ENCODE results near the gene WDR27.
A peak's percentile ranks its signal among the peaks of the same experiment; 100 is the strongest.

WDR27 gene

GRCh38 chr6:169573883-169574282 is 127.9 kb downstream of the WDR27 start:
- TF ChIP-seq, protein P1, sequence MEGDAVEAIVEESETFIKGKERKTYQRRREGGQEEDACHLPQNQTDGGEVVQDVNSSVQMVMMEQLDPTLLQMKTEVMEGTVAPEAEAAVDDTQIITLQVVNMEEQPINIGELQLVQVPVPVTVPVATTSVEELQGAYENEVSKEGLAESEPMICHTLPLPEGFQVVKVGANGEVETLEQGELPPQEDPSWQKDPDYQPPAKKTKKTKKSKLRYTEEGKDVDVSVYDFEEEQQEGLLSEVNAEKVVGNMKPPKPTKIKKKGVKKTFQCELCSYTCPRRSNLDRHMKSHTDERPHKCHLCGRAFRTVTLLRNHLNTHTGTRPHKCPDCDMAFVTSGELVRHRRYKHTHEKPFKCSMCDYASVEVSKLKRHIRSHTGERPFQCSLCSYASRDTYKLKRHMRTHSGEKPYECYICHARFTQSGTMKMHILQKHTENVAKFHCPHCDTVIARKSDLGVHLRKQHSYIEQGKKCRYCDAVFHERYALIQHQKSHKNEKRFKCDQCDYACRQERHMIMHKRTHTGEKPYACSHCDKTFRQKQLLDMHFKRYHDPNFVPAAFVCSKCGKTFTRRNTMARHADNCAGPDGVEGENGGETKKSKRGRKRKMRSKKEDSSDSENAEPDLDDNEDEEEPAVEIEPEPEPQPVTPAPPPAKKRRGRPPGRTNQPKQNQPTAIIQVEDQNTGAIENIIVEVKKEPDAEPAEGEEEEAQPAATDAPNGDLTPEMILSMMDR (conservative IDR thresholded peaks at IDR 0.05; ENCODE audit: low read depth): no peak
- ChIA-PET POLR2A (ENCODE audit: low non-redundant PET) (no interaction called here), CTCF (no interaction called here)
- H3K27ac ChIP-seq: no peak overlapping the region
- no peak for DNase-seq (ENCODE audit: low spot score)

GRCh38 chr6:169571123-169571962 is 130.5 kb downstream of the WDR27 start:
- DNase-seq (ENCODE audit: low spot score): peak; percentile 60
- POLR2A ChIA-PET (ENCODE audit: low non-redundant PET): no interaction called here
- H3K27ac ChIP-seq: no peak overlapping the region
- CTCF ChIA-PET: interaction anchor here (0.6 kb wide), 1 partner anchor 676 kb away, joined by 4 read pairs; no protein-coding TSS in a partner anchor
- TF ChIP-seq, protein P1 (conservative IDR thresholded peaks at IDR 0.05; ENCODE audit: low read depth): no peak

GRCh38 chr6:169568314-169569087 is 133.3 kb downstream of the WDR27 start:
- CTCF ChIA-PET: no interaction called here
- no peak for DNase-seq (ENCODE audit: low spot score)
- no peak overlapping the region for H3K27ac ChIP-seq
- POLR2A ChIA-PET (ENCODE audit: low non-redundant PET): no interaction called here
- TF ChIP-seq, protein P1 (conservative IDR thresholded peaks at IDR 0.05; ENCODE audit: low read depth): no peak

DNA sequence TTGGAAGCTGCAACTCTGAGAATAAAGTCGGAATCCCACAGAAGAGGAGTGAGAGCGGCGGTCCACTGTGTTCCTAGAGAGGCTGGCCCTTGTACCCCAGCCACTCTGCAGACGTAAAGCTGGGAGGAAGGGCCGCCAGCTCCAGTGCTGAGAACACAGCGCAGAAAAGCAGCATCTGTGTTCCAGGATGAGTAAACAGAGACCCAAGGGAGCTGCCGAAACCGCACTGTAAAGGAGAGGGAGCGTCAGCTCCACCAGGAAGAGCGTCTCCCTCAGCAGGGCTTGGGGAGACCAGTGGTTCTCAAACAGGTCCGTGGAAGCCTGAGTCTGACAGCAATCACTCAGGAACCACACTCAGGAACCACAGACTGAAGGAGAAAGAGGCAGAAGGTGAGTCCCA is 134.0 kb downstream of the WDR27 start:
- POLR2A ChIA-PET (ENCODE audit: low non-redundant PET): no interaction called here
- TF ChIP-seq, protein P1 (conservative IDR thresholded peaks at IDR 0.05; ENCODE audit: low read depth): no peak
- DNase-seq (ENCODE audit: low spot score): no peak
- CTCF ChIA-PET: no interaction called here
- H3K27ac ChIP-seq: no peak overlapping the region

DNA sequence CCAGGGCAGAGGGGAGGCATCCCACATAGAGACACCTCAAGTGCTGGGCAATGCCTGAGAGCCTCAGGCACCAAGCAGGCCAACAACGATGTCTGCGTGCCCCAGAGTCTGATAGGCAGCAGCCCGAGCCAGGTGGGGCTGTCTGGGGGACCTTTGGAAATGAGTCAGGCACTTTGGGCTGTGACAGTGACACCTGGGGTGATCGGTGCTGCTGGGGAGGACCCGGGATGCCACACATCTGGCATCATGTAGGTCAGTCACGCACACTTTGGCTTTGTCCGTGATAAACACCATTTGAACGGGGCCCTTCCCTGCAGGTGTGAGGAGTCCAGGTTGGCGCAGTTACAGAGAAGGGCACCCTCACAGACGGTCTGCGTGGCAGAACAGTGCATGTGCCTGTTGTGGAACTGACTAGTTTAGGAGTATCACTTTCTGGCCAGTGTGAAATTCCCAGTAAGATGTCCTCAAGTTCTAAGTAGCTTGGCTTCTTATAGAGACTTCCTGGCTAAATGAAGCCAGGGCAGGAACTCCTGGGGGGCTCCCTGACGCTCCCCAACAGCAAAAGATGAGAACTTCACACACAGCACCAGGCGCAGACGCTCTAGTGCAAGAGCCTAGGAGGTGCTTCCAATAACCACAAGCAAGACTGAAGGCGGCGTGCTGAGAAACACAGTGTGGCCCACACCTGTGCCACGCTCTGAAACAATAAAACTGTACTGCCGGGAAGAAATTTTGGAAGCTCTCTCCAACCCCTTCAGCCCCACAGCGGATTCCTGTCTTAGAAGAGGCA is 134.7 kb downstream of the WDR27 start:
- DNase-seq (ENCODE audit: low spot score): no peak
- no peak overlapping the region for H3K27ac ChIP-seq
- ChIA-PET POLR2A (ENCODE audit: low non-redundant PET) (no interaction called here), CTCF (no interaction called here)
- TF ChIP-seq, protein P1 (conservative IDR thresholded peaks at IDR 0.05; ENCODE audit: low read depth): no peak

DNA sequence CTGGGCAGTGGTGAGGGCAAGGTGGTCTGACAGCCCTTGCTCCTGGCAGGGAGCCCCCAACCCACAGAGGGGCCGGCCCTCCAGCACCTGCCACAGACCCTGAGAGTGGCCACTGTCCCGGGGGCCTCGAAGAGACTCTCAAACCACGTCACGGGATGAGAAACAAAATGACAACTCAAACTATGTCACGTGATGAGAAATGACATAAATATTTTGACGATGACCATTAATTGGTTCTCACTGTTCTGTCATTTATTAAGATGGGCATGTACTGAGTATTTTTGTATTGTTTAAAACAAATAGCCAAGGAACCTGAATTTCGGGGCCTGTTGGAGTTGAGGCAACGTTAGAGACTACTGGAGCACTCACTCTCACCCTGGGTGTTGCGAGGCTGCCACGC is 135.5 kb downstream of the WDR27 start:
- TF ChIP-seq, protein P1 (conservative IDR thresholded peaks at IDR 0.05; ENCODE audit: low read depth): no peak
- ChIA-PET POLR2A (ENCODE audit: low non-redundant PET) (no interaction called here), CTCF (no interaction called here)
- no peak for DNase-seq (ENCODE audit: low spot score)
- no peak overlapping the region for H3K27ac ChIP-seq
